WERI-Rb-1 (cell line): ENCODE measurements around the gene EIF3B.

Experiments used
- DNase-seq: peaks from one replicate; pipeline ENCODE4 v3.0.0-alpha.2; 2020
- H3K27ac ChIP-seq: fragments of 250-450 bp; sonication (Bioruptor Pico); 2 replicates; pipeline ENCODE4 v1.5.1; 2020; ENCODE audit warnings: mild to moderate bottlenecking, moderate library complexity
- H3K27me3 ChIP-seq: fragments of 250-450 bp; sonication (Bioruptor Pico); 2 replicates; pipeline ENCODE4 v1.5.1; 2021; ENCODE audit warnings: mild to moderate bottlenecking, low read depth, moderate library complexity; ENCODE audit not compliant: insufficient read depth, severe bottlenecking
- H3K36me3 ChIP-seq: fragments of 250-450 bp; sonication (Bioruptor Pico); 2 replicates; pipeline ENCODE4 v1.5.1; 2020; ENCODE audit warnings: mild to moderate bottlenecking, moderate library complexity
- H3K4me3 ChIP-seq: 2 replicates; pipeline ENCODE4 v1.5.1; 2011; ENCODE audit warnings: low read depth, mild to moderate bottlenecking, control low read depth, low read length
- H3K9me3 ChIP-seq: fragments of 250-450 bp; sonication (Bioruptor Pico); 2 replicates; pipeline ENCODE4 v1.5.1; 2021; ENCODE audit warnings: mild to moderate bottlenecking, moderate library complexity; ENCODE audit not compliant: severe bottlenecking
- CTCF ChIP-seq: IDR thresholded peaks from 2 replicates; pipeline ENCODE4 v1.5.1; 2011; ENCODE audit warnings: low read depth, mild to moderate bottlenecking, control low read depth, inconsistent platforms, low read length

The EIF3B gene

GRCh38 chr7:2379161-2379560, 24.5 kb downstream of the EIF3B start:
- H3K36me3 ChIP-seq: peaks cover 67% of the 10 kb centered on the region
- TF ChIP-seq CTCF: no peak

DNA sequence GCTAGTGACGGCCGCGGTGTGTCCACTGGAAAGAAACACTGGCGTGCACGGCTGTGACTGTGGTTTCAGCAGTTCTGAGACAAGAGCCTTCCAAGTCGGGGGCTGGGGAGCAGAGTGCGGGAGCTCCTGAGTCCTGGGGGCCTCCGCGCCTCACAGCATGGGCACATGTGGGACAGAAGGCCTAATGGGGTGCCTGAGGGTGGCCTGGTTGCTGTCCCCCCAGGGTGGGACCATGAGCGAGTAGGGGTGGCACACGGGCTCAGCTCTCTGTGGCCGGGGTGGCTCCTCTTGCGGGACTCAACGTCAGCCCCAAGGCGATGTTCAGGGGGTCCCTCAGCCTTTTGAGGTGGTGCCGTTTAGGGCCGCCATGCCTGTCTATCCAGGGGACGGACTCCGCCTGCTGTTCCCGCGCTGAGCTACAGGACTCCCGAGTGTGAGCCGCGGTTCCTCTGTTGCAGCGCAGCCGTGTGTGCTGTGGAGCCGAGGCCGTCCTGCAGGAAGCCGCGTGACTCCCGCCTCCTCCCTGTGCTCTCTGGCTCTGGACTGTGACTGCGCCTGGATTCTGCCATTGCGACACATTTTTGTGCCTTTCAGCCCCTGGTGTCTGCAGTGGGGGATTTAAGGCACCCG, 25.3 kb downstream of the EIF3B start:
- no peak for TF ChIP-seq CTCF
- Histone ChIP-seq H3K4me3 (no peak overlapping the region), H3K27ac (no peak overlapping the region), H3K36me3 (peaks cover 59% of the 10 kb centered on the region), H3K27me3 (no peaks in the 10 kb centered on the region), H3K9me3 (no peaks in the 10 kb centered on the region)
- DNase-seq: no peak

More at GRCh38 chr7:2379161-2379560, 24.5 kb downstream of the EIF3B start:
- Histone ChIP-seq H3K9me3 (no peaks in the 10 kb centered on the region), H3K27ac (no peak overlapping the region), H3K27me3 (no peaks in the 10 kb centered on the region), H3K4me3 (no peak overlapping the region)
- DNase-seq: no peak

DNA sequence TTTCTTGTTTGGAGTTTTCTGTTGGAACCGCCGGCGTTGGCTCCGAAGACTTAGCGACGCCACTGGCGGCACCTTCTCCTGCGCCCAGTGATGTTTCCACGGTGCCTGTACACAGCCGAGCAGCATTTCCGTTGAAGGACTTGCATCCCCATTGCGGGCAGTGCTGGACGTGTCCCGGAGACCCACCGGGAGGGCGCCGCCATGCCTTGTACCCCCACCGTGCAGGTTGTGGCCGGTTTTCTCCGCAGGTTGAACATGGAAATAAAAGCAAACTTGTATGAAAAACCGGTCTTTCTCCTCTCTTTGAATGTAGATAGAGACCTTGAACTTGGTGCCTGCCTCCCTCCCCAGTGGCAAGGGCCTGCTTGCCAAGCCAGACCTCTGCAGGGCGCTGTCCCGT, 25.8 kb downstream of the EIF3B start:
- Histone ChIP-seq H3K36me3 (peaks cover 54% of the 10 kb centered on the region), H3K9me3 (no peaks in the 10 kb centered on the region), H3K27me3 (no peaks in the 10 kb centered on the region), H3K4me3 (no peak overlapping the region), H3K27ac (no peak overlapping the region)
- TF ChIP-seq CTCF: no peak
- DNase-seq: no peak

DNA sequence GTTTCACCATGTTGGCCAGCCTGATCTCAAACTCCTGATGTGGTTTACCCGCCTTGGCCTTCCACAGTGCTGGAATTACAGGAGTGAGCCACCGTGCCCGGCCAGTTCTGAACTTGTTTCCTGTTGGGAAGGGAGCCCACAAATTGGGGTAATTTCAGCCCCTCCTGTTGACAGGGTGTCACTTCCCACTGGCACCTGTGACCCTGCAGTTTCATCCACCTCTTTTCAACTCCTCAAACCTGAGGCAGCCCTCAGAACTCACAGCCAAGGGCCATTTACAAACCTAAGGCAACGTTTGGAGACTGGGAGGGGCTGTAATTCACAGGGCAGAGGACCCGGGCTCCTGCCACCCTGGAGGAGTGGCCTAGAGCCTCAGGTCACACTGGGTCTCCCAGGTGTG, 26.6 kb downstream of the EIF3B start:
- H3K27me3 ChIP-seq: no peaks in the 10 kb centered on the region
- H3K4me3 ChIP-seq: no peak overlapping the region
- no peak overlapping the region for H3K27ac ChIP-seq
- H3K36me3 ChIP-seq: peaks cover 46% of the 10 kb centered on the region
- no peak for DNase-seq
- H3K9me3 ChIP-seq: no peaks in the 10 kb centered on the region
- no peak for TF ChIP-seq CTCF

DNA sequence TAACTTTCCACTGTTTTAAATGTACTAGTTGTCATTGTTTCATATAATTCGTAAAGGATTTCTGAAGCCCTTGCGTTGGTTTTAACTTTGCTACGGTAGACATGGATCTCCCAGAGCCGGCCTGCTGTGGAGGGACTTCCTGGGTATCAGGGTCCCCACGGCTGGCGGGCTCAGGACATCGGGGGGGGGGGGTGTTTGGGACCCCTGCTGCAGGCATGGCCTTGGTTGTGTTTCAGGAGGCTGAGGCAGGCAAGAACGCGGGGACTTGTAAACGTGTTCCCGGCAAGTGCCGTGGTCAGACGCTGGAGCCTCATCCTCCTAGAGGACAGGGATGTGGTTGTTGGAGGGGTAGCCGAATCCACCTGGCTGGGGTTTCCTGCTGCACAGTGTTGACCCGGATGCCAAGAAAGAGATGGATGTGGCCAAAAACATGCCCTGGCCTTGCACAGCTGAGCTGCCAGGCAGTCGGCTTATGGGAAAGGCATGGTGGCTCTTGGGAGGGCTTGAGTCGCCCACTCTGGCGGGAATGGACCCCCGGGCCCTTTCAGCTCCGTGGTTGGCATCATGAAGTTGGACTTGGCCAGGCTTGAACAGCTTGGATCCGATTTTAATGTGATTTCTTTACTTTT, 27.4 kb downstream of the EIF3B start:
- no peak overlapping the region for H3K27ac ChIP-seq
- DNase-seq: no peak

More for the DNA sequence above, 27.4 kb downstream of the EIF3B start:
- H3K27me3 ChIP-seq: no peaks in the 10 kb centered on the region
- TF ChIP-seq CTCF: no peak
- peaks cover 39% of the 10 kb centered on the region for H3K36me3 ChIP-seq
- H3K9me3 ChIP-seq: no peaks in the 10 kb centered on the region
- no peak overlapping the region for H3K4me3 ChIP-seq
